ENCODE measurements around the gene SYNM.
"Not testable (repeated sequence)": the region's sequence is repeated elsewhere in the genome, so short reads cannot be mapped to it uniquely, and the experiment has no call there.

The SYNM gene

GRCh38 chr15:99105514-99106341, 848 bp downstream of the SYNM start:
- peak; percentile 80 for DNase-seq (ENCODE audit: low spot score)

GRCh38 chr15:99106417-99107220, 1.7 kb downstream of the SYNM start:
- no peak for DNase-seq (ENCODE audit: low spot score)

- no peak for DNase-seq (ENCODE audit: low spot score)
These were observed 4.1 kb downstream of the SYNM start for GRCh38 chr15:99108993-99109392.

GRCh38 chr15:99109555-99110021, 4.7 kb downstream of the SYNM start:
- DNase-seq (ENCODE audit: low spot score), result no peak

- no peak for DNase-seq (ENCODE audit: low spot score)
These were observed 5.2 kb downstream of the SYNM start for GRCh38 chr15:99110093-99110492.

- DNase-seq (ENCODE audit: low spot score), result no peak
These were observed 5.9 kb downstream of the SYNM start for GRCh38 chr15:99110581-99111320.

- not testable (repeated sequence) for DNase-seq (ENCODE audit: low spot score)
These were observed 6.8 kb downstream of the SYNM start for GRCh38 chr15:99111641-99112040.

GRCh38 chr15:99113547-99114271, 8.8 kb downstream of the SYNM start:
- DNase-seq (ENCODE audit: low spot score), result no peak

- DNase-seq (ENCODE audit: low spot score), result no peak
These were observed 9.8 kb downstream of the SYNM start for GRCh38 chr15:99114511-99115299.

GRCh38 chr15:99115300-99116215, 10.7 kb downstream of the SYNM start:
- DNase-seq (ENCODE audit: low spot score), result no peak

GRCh38 chr15:99117111-99117510, 12.2 kb downstream of the SYNM start:
- DNase-seq (ENCODE audit: low spot score), result no peak

GRCh38 chr15:99117563-99118257, 12.8 kb downstream of the SYNM start:
- no peak for DNase-seq (ENCODE audit: low spot score)

- no peak for DNase-seq (ENCODE audit: low spot score)
These were observed 13.4 kb downstream of the SYNM start for GRCh38 chr15:99118258-99118632.

- no peak for DNase-seq (ENCODE audit: low spot score)
These were observed 14.1 kb downstream of the SYNM start for GRCh38 chr15:99118801-99119546.

GRCh38 chr15:99120050-99120777, 15.3 kb downstream of the SYNM start:
- no peak for DNase-seq (ENCODE audit: low spot score)

- DNase-seq (ENCODE audit: low spot score), result no peak
These were observed 16.3 kb downstream of the SYNM start for GRCh38 chr15:99121207-99121606.

GRCh38 chr15:99121691-99122410, 17.0 kb downstream of the SYNM start:
- DNase-seq (ENCODE audit: low spot score), result no peak
